NCI-H187 (cell line): ENCODE data around the gene DLGAP1.

ENCODE experiments used
- DNase-seq, 2 experiments: peaks; one replicate each; lab custom pipeline; 2025; lab: John Stamatoyannopoulos, UW

Gene DLGAP1

GRCh38 chr18:3450799-3451182 lies 1004.3 kb downstream of the DLGAP1 start:
- no peak for DNase-seq

GRCh38 chr18:3450012-3450798 lies 1004.9 kb downstream of the DLGAP1 start, which contains the start of gene TGIF1:
Gene TGIF1, plus strand, starts transcription at chr18:3450172. Its CDS starts 318 bp downstream, at chr18:3450490.
- peak in 1 of 2 experiments; percentile 71 for DNase-seq

- DNase-seq, result peak in 1 of 2 experiments; percentile 80
Measured at GRCh38 chr18:3449512-3450011, 1005.5 kb downstream of the DLGAP1 start.

- DNase-seq, result peak; percentile 58 to 80
Measured at GRCh38 chr18:3448838-3449511, 1006.1 kb downstream of the DLGAP1 start.

- DNase-seq, result peak; percentile 91 to 92
Measured at GRCh38 chr18:3447895-3448837, 1006.9 kb downstream of the DLGAP1 start.

- no peak for DNase-seq
Measured at GRCh38 chr18:3447068-3447894, 1007.8 kb downstream of the DLGAP1 start.
